HepG2 (cell line): Measurements from ENCODE around the gene FAM187B. TPM values are rescaled to one million over a fixed set of nuclear protein-coding genes. Genes with fewer than 3 reads are reported as not detected.

Source experiments
- ARNTL ChIP-seq: sonication (generic); formaldehyde crosslinking; IDR thresholded peaks from 2 replicates; pipeline ENCODE4 v1.4.0; 2020; ENCODE audit warnings: mild to moderate bottlenecking, missing genetic modification reagents
- CENPT ChIP-seq: sonication (generic); formaldehyde crosslinking; IDR thresholded peaks from 2 replicates; pipeline ENCODE4 v1.8.0; 2022; ENCODE audit warnings: low read depth, mild to moderate bottlenecking, moderate library complexity, missing genetic modification reagents
- ELF3 ChIP-seq: IDR thresholded peaks from 2 replicates; pipeline ENCODE4 v1.6.1; 2016; ENCODE audit warnings: missing genetic modification reagents, missing compliant biosample characterization
- EP300 ChIP-seq, 3 experiments: sonication (generic) in 1 of 3; formaldehyde crosslinking in 1 of 3; IDR thresholded peaks; 2 replicates each; pipeline versions ENCODE4 v1.5.1 to v1.6.1; 2011 to 2020; ENCODE audit warnings: low read depth in 2 of 3, low read length in 2 of 3, borderline replicate concordance in 1 of 3, improper control_type of control experiment in 1 of 3, mild to moderate bottlenecking in 1 of 3, missing genetic modification reagents in 1 of 3, moderate library complexity in 1 of 3
- GATAD2A ChIP-seq: IDR thresholded peaks from 2 replicates; pipeline ENCODE4 v1.6.1; 2016
- GTF2F1 ChIP-seq: fragments of 150-350 bp; IDR thresholded peaks from 2 replicates; pipeline ENCODE4 v1.6.1; 2014; ENCODE audit warnings: low read length
- HNRNPK ChIP-seq: fragments of 200-400 bp; formaldehyde crosslinking; IDR thresholded peaks from 2 replicates; pipeline ENCODE4 v1.6.1; 2018; ENCODE audit warnings: low read length, low read depth, moderate library complexity, mild to moderate bottlenecking; ENCODE audit not compliant: poor library complexity, severe bottlenecking
- KDM2A ChIP-seq: sonication (generic); formaldehyde crosslinking; IDR thresholded peaks from 2 replicates; pipeline ENCODE4 v1.4.0; 2020; ENCODE audit warnings: low read depth, missing genetic modification reagents, borderline replicate concordance
- KDM4B ChIP-seq: sonication (generic); formaldehyde crosslinking; IDR thresholded peaks from 2 replicates; pipeline ENCODE4 v1.4.0; 2020; ENCODE audit warnings: missing genetic modification reagents
- MXI1 ChIP-seq: IDR thresholded peaks from 3 replicates; pipeline ENCODE4 v1.6.1; 2012; ENCODE audit warnings: low read depth, low read length, inconsistent platforms, borderline replicate concordance
- PHF8 ChIP-seq: sonication (generic); formaldehyde crosslinking; IDR thresholded peaks from 2 replicates; pipeline ENCODE4 v1.5.0; 2020; ENCODE audit warnings: missing genetic modification reagents
- POGK ChIP-seq: sonication (generic); formaldehyde crosslinking; conservative IDR thresholded peaks from 2 replicates; pipeline ENCODE4 v1.8.0; 2022; ENCODE audit warnings: mild to moderate bottlenecking, moderate library complexity, missing genetic modification reagents
- POGZ ChIP-seq: sonication (generic); formaldehyde crosslinking; IDR thresholded peaks from 2 replicates; pipeline ENCODE4 v1.4.0; 2020; ENCODE audit warnings: mild to moderate bottlenecking, missing genetic modification reagents
- RARA ChIP-seq: IDR thresholded peaks from 2 replicates; pipeline ENCODE4 v1.6.1; 2016; ENCODE audit warnings: missing genetic modification reagents, missing compliant biosample characterization
- SIN3A ChIP-seq: IDR thresholded peaks from 2 replicates; pipeline ENCODE4 v1.6.1; 2011; ENCODE audit warnings: low read depth, mild to moderate bottlenecking, control low read depth, low read length, borderline replicate concordance
- TEF ChIP-seq: sonication (generic); formaldehyde crosslinking; IDR thresholded peaks from 2 replicates; pipeline ENCODE4 v1.5.0; 2020; ENCODE audit warnings: missing genetic modification reagents
- WIZ ChIP-seq: sonication (generic); formaldehyde crosslinking; IDR thresholded peaks from 2 replicates; pipeline ENCODE4 v1.5.1; 2020; ENCODE audit warnings: mild to moderate bottlenecking, missing genetic modification reagents
- YY1 ChIP-seq: IDR thresholded peaks from 2 replicates; pipeline ENCODE4 v1.6.1; 2011; ENCODE audit warnings: low read length, low read depth, moderate library complexity, mild to moderate bottlenecking; ENCODE audit not compliant: insufficient read depth, insufficient replicate concordance
- ZBTB37 ChIP-seq: sonication (generic); formaldehyde crosslinking; IDR thresholded peaks from 2 replicates; pipeline ENCODE4 v1.4.0; 2020; ENCODE audit warnings: mild to moderate bottlenecking, missing genetic modification reagents
- ZNF556 ChIP-seq: sonication (generic); formaldehyde crosslinking; IDR thresholded peaks from 2 replicates; pipeline ENCODE4 v1.4.0; 2020; ENCODE audit warnings: mild to moderate bottlenecking, missing genetic modification reagents, borderline replicate concordance
- ZNF746 ChIP-seq: sonication (generic); formaldehyde crosslinking; IDR thresholded peaks from 2 replicates; pipeline ENCODE4 v1.8.0; 2022; ENCODE audit warnings: mild to moderate bottlenecking, missing genetic modification reagents
- ZNF790 ChIP-seq: sonication (generic); formaldehyde crosslinking; IDR thresholded peaks from 2 replicates; pipeline ENCODE4 v1.8.0; 2022; ENCODE audit warnings: missing genetic modification reagents, mild to moderate bottlenecking, borderline replicate concordance
- ZSCAN29 ChIP-seq: sonication (generic); formaldehyde crosslinking; conservative IDR thresholded peaks from 2 replicates; pipeline ENCODE4 v1.4.0; 2020; ENCODE audit warnings: mild to moderate bottlenecking, missing genetic modification reagents
- polyA plus RNA-seq, 8 experiments: library from polyadenylated mRNA; depleted of rRNA in 3 of 8; stranded (reverse) in 7 of 8; unstranded in 1 of 8; fragments of >200 nt; fragmentation: Illumina TruSeq in 4 of 8; extraction: Trizol in 4 of 8; gene quantifications; 2 replicates each; pipeline versions ENCODE4 v1.2.1 to v1.2.3, GENCODE V29; 2011 to 2016; ENCODE audit warnings: low read depth in 4 of 8, missing spikeins in 1 of 8, mixed read lengths in 1 of 8; ENCODE audit not compliant: insufficient read depth in 1 of 8
- total RNA-seq, 5 experiments: library from RNA; depleted of rRNA; stranded (reverse); fragments of >200 nt; fragmentation: Illumina TruSeq; extraction: Trizol; gene quantifications; 2 replicates each; pipeline ENCODE4 v1.2.3, GENCODE V29; 2016; ENCODE audit warnings: low read depth in 1 of 5
- TF ChIP-seq, protein P1 (sequence below): sonication (generic); formaldehyde crosslinking; IDR thresholded peaks from 2 replicates; pipeline ENCODE4 v1.4.0; 2020; ENCODE audit warnings: missing genetic modification reagents

FAM187B gene
- total and polyA plus RNA-seq, 2 of the 13 experiments (the other 11 are each of a cell fraction or from before 2014, with no cell fraction given) = not detected

DNA sequence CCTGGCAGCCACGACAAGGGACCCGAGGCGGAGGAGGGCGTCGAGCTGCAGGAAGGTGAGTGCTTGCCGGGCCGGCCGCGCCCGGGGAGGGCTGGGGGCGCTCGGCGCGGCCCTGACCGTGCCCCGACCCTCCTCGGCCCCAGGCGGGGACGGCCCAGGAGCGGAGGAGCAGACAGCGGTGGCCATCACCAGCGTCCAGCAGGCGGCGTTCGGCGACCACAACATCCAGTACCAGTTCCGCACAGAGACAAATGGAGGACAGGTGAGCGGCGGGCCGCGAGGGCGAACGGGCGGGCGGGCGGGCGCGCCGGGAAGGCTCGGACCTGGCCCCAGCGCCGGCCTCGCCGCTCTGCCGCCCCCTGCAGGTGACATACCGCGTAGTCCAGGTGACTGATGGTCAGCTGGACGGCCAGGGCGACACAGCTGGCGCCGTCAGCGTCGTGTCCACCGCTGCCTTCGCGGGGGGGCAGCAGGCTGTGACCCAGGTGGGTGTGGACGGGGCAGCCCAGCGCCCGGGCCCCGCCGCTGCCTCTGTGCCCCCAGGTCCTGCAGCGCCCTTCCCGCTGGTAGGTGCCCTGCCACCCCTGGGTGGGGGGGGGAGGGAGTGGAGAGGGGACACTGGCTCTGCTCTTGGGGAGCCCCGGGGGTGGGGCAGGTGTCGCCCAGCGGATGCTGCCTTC lies 41.0 kb upstream of the FAM187B start (continued):
- TF ChIP-seq ZBTB37 (CRISPR knock-in tag) (no peak), POGK (CRISPR knock-in tag) (peak; percentile 35; the same call in 1 of the 2 replicates), PHF8 (peak; percentile 55; the same call in 1 of the 2 replicates), RARA (peak; percentile 52), ELF3 (CRISPR knock-in tag) (peak; percentile 64), ZNF790 (CRISPR knock-in tag) (0 out of 2 replicates have a peak, but pooled peaks have one; percentile 24), GATAD2A (CRISPR knock-in tag) (peak; percentile 11; the same call in 1 of the 2 replicates), WIZ (CRISPR knock-in tag) (no peak), HNRNPK (peak; percentile 94), GTF2F1 (no peak), SIN3A (peak; percentile 82; the same call in 1 of the 2 replicates), ZNF746 (CRISPR knock-in tag) (peak; percentile 37; the same call in 1 of the 2 replicates), POGZ (CRISPR knock-in tag) (0 out of 2 replicates have a peak, but pooled peaks have one; percentile 14), MXI1 (0 out of 3 replicates have a peak, but pooled peaks have one; percentile 29), TEF (CRISPR knock-in tag) (no peak), KDM2A (CRISPR knock-in tag) (peak; percentile 80; the same call in 1 of the 2 replicates), KDM4B (CRISPR knock-in tag) (no peak), ZSCAN29 (CRISPR knock-in tag) (0 out of 2 replicates have a peak, but pooled peaks have one; percentile 36), YY1 (peak; percentile 82), EP300 (IDR thresholded peaks at IDR 0.05; ENCODE audit: low read depth in 2 of 2, low read length in 2 of 2) (no peak), EP300 (CRISPR knock-in tag; IDR thresholded peaks at IDR 0.05; ENCODE audit: borderline replicate concordance) (no peak), CENPT (CRISPR knock-in tag) (no peak), ZNF556 (peak; percentile 85; the same call in 1 of the 2 replicates), ARNTL (CRISPR knock-in tag) (0 out of 2 replicates have a peak, but pooled peaks have one; percentile 45)
- TF ChIP-seq, protein P1, sequence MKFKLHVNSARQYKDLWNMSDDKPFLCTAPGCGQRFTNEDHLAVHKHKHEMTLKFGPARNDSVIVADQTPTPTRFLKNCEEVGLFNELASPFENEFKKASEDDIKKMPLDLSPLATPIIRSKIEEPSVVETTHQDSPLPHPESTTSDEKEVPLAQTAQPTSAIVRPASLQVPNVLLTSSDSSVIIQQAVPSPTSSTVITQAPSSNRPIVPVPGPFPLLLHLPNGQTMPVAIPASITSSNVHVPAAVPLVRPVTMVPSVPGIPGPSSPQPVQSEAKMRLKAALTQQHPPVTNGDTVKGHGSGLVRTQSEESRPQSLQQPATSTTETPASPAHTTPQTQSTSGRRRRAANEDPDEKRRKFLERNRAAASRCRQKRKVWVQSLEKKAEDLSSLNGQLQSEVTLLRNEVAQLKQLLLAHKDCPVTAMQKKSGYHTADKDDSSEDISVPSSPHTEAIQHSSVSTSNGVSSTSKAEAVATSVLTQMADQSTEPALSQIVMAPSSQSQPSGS = no peak
